ENCODE data around the gene GAL.

DNA sequence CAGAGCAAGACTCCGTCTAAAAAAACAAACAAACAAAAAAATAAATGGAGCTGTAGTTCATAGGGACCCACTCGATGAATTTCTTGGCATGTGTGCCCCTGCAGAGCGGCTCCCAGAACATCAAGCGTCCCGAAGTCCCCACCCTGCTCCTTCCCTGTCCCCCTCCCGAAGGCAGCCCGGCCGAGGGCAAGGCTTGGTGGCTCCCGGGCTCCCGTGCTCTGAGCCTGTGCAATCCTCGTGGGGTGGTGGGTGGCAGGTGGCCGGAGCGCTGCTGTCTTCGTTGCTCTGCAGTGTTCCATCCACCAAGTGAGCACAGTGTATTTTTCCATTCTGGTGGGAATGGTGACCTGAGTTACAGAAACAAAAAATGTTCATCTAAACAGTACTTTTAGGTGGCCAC, 33.5 kb upstream of the GAL start:
- TF ChIP-seq, protein P1, sequence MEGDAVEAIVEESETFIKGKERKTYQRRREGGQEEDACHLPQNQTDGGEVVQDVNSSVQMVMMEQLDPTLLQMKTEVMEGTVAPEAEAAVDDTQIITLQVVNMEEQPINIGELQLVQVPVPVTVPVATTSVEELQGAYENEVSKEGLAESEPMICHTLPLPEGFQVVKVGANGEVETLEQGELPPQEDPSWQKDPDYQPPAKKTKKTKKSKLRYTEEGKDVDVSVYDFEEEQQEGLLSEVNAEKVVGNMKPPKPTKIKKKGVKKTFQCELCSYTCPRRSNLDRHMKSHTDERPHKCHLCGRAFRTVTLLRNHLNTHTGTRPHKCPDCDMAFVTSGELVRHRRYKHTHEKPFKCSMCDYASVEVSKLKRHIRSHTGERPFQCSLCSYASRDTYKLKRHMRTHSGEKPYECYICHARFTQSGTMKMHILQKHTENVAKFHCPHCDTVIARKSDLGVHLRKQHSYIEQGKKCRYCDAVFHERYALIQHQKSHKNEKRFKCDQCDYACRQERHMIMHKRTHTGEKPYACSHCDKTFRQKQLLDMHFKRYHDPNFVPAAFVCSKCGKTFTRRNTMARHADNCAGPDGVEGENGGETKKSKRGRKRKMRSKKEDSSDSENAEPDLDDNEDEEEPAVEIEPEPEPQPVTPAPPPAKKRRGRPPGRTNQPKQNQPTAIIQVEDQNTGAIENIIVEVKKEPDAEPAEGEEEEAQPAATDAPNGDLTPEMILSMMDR (IDR thresholded peaks at IDR 0.05; ENCODE audit: low read length), result no peak
- no peak for TF ChIP-seq EZH2 (IDR thresholded peaks at IDR 0.05; ENCODE audit: borderline replicate concordance, low read length)

All from OCI-LY1 (cell line).